GM18519 (cell line): ENCODE measurements around the gene ZNF354B.
"Not testable (repeated sequence)": the region's sequence is repeated elsewhere in the genome, so short reads cannot be mapped to it uniquely, and the experiment has no call there.

Experiments used
- ATAC-seq: cut with Tn5 transposase; IDR thresholded peaks from one replicate; pipeline ENCODE4 v1.9.1; 2021; ENCODE audit warnings: mild to moderate bottlenecking, moderate library complexity; ENCODE audit not compliant: unreplicated experiment, low FRiP score

ZNF354B gene

GRCh38 chr5:178859625-178860521 lies at the start of gene ZNF354B:
ZNF354B (plus strand) TSS chr5:178859953; CDS start chr5:178861048, 1,095 bp downstream.
- peak; percentile 99 for ATAC-seq

- ATAC-seq, result no peak
Observed at GRCh38 chr5:178817506-178817905, 42.2 kb upstream of the ZNF354B start.

- ATAC-seq, result no peak
Observed at GRCh38 chr5:178818094-178818493, 41.7 kb upstream of the ZNF354B start.

- ATAC-seq, result no peak
Observed at GRCh38 chr5:178820001-178820400, 39.8 kb upstream of the ZNF354B start.

GRCh38 chr5:178825444-178825843 lies 34.3 kb upstream of the ZNF354B start:
- no peak for ATAC-seq

- ATAC-seq, result no peak
Observed at GRCh38 chr5:178826216-178826615, 33.5 kb upstream of the ZNF354B start.

GRCh38 chr5:178827636-178828035 lies 32.1 kb upstream of the ZNF354B start:
- ATAC-seq, result no peak

- ATAC-seq, result no peak
Observed at GRCh38 chr5:178831049-178831448, 28.7 kb upstream of the ZNF354B start.

- ATAC-seq, result no peak
Observed at GRCh38 chr5:178832618-178833201, 27.0 kb upstream of the ZNF354B start.

- no peak for ATAC-seq
Observed at GRCh38 chr5:178836628-178837027, 23.1 kb upstream of the ZNF354B start.

- not testable (repeated sequence) for ATAC-seq
Observed at GRCh38 chr5:178838695-178839318, 20.9 kb upstream of the ZNF354B start.

- ATAC-seq, result no peak
Observed at GRCh38 chr5:178839319-178839704, 20.4 kb upstream of the ZNF354B start.

GRCh38 chr5:178840399-178840798 lies 19.4 kb upstream of the ZNF354B start:
- ATAC-seq, result not testable (repeated sequence)

GRCh38 chr5:178849316-178849715 lies 10.4 kb upstream of the ZNF354B start:
- no peak for ATAC-seq

GRCh38 chr5:178851951-178852350 lies 7.8 kb upstream of the ZNF354B start:
- ATAC-seq, result no peak

- ATAC-seq, result no peak
Observed at GRCh38 chr5:178854284-178854683, 5.5 kb upstream of the ZNF354B start.

GRCh38 chr5:178860615-178861014 lies 862 bp downstream of the ZNF354B start:
- ATAC-seq, result not testable (repeated sequence)

GRCh38 chr5:178861627-178862026 lies 1.9 kb downstream of the ZNF354B start:
- no peak for ATAC-seq

- no peak for ATAC-seq
Observed at GRCh38 chr5:178866946-178867345, 7.2 kb downstream of the ZNF354B start.

GRCh38 chr5:178869577-178869976 lies 9.8 kb downstream of the ZNF354B start:
- ATAC-seq, result no peak

- ATAC-seq, result no peak
Observed at GRCh38 chr5:178870411-178870810, 10.7 kb downstream of the ZNF354B start.
